AG08396 (cell line): ENCODE data around the gene IL22RA1.
A peak's percentile ranks its signal among the peaks of the same experiment; 100 is the strongest.

Source experiments
- DNase-seq: peaks from one replicate; pipeline ENCODE4 v3.0.0; 2012; ENCODE audit warnings: low spot score, mixed read lengths

IL22RA1 gene

GRCh38 chr1:24096009-24096738 is 46.8 kb downstream of the IL22RA1 start:
- DNase-seq: no peak

- no peak for DNase-seq
Observed at GRCh38 chr1:24095140-24095859, 47.6 kb downstream of the IL22RA1 start.

GRCh38 chr1:24094554-24094953 is 48.4 kb downstream of the IL22RA1 start:
- no peak for DNase-seq

- no peak for DNase-seq
Observed at GRCh38 chr1:24093732-24094131, 49.2 kb downstream of the IL22RA1 start.

- DNase-seq: no peak
Observed at GRCh38 chr1:24092979-24093378, 50.0 kb downstream of the IL22RA1 start.

GRCh38 chr1:24091971-24092482 is 50.9 kb downstream of the IL22RA1 start:
- DNase-seq: no peak

GRCh38 chr1:24090736-24091135 is 52.2 kb downstream of the IL22RA1 start:
- no peak for DNase-seq

- no peak for DNase-seq
Observed at GRCh38 chr1:24089743-24090555, 53.0 kb downstream of the IL22RA1 start.

- DNase-seq: no peak
Observed at GRCh38 chr1:24089027-24089742, 53.8 kb downstream of the IL22RA1 start.

GRCh38 chr1:24086466-24086865 is 56.5 kb downstream of the IL22RA1 start:
- DNase-seq: no peak

GRCh38 chr1:24085546-24085945 is 57.4 kb downstream of the IL22RA1 start:
- peak; percentile 46 for DNase-seq

GRCh38 chr1:24085007-24085406 is 57.9 kb downstream of the IL22RA1 start:
- no peak for DNase-seq

GRCh38 chr1:24084050-24084449 is 58.9 kb downstream of the IL22RA1 start:
- no peak for DNase-seq

- DNase-seq: no peak
Observed at GRCh38 chr1:24082372-24082771, 60.6 kb downstream of the IL22RA1 start.

GRCh38 chr1:24081190-24081589 is 61.8 kb downstream of the IL22RA1 start:
- no peak for DNase-seq

GRCh38 chr1:24080131-24080530 is 62.8 kb downstream of the IL22RA1 start:
- no peak for DNase-seq

- no peak for DNase-seq
Observed at GRCh38 chr1:24077278-24077978, 65.5 kb downstream of the IL22RA1 start.

- DNase-seq: no peak
Observed at GRCh38 chr1:24075946-24076345, 67.0 kb downstream of the IL22RA1 start.

- no peak for DNase-seq
Observed at GRCh38 chr1:24075590-24075854, 67.4 kb downstream of the IL22RA1 start.

- DNase-seq: no peak
Observed at GRCh38 chr1:24074817-24075589, 67.9 kb downstream of the IL22RA1 start.

- DNase-seq: no peak
Observed at GRCh38 chr1:24074196-24074595, 68.7 kb downstream of the IL22RA1 start.
